Esophagus muscularis mucosa (tissue), 4 donors: ENCODE data around the gene ZNF385D. TPM values are rescaled to one million over a fixed set of nuclear protein-coding genes. Genes with fewer than 3 reads are reported as not detected.
A peak's percentile ranks its signal among the peaks of the same experiment; 100 is the strongest.

Source experiments
- DNase-seq: peaks from one replicate; pipeline ENCODE4 v3.0.0-alpha.2; 2017; ENCODE audit errors: extremely low spot score
- H3K27ac ChIP-seq, 4 donors: fragments of 200-600 bp; sonication (generic); replicated peaks in 1 of 4; 1 replicate in 3 of 4; 2 replicates in 1 of 4; pipeline ENCODE4 v1.5.1; 2016 to 2019; ENCODE audit warnings: mild to moderate bottlenecking in 1 of 4
- H3K27me3 ChIP-seq, 4 donors: fragments of 200-600 bp; sonication (generic); one replicate each; pipeline versions ENCODE4 v1.5.1 to v1.6.0; 2016 to 2019
- H3K36me3 ChIP-seq, 4 donors: fragments of 200-600 bp; sonication (generic); one replicate each; pipeline ENCODE4 v1.5.1; 2016 to 2019
- H3K4me1 ChIP-seq, 4 donors: fragments of 200-600 bp; sonication (generic); one replicate each; pipeline ENCODE4 v1.5.1; 2016 to 2019
- H3K4me3 ChIP-seq, 4 donors: fragments of 200-600 bp; sonication (generic); 1 replicate in 2 of 4; 2 replicates in 2 of 4; pipeline ENCODE4 v1.5.1; 2016 to 2019; ENCODE audit warnings: mild to moderate bottlenecking in 4 of 4, moderate library complexity in 1 of 4
- H3K9me3 ChIP-seq, 4 donors: fragments of 200-600 bp; sonication (generic); 1 replicate in 3 of 4; 2 replicates in 1 of 4; pipeline ENCODE4 v1.5.1; 2016 to 2019
- CTCF ChIP-seq, 3 experiments: fragments of 200-600 bp in 2 of 3; fragments of 450-650 bp in 1 of 3; sonication (generic) in 2 of 3; IDR thresholded peaks; one replicate each; pipeline ENCODE4 v1.5.1; 2017 to 2019; ENCODE audit warnings: antibody characterized with exemption in 3 of 3, mild to moderate bottlenecking in 2 of 3, moderate library complexity in 1 of 3
- EP300 ChIP-seq: sonication (generic); formaldehyde crosslinking; IDR thresholded peaks from one replicate; pipeline ENCODE4 v1.6.1; 2017; ENCODE audit warnings: antibody characterized with exemption
- POLR2A ChIP-seq: fragments of 450-650 bp; IDR thresholded peaks from one replicate; pipeline ENCODE4 v1.6.1; 2017; ENCODE audit warnings: antibody characterized with exemption, moderate library complexity, mild to moderate bottlenecking, low read depth
- POLR2AphosphoS5 ChIP-seq, 2 donors: sonication (generic); formaldehyde crosslinking; IDR thresholded peaks; one replicate each; pipeline ENCODE4 v1.6.1; 2017; ENCODE audit warnings: antibody characterized with exemption in 2 of 2
- WGBS: methylation state at CpG from one replicate; pipeline ENCODE4 v1.1.5; 2018; 5-methylcytosine and 5-hydroxymethylcytosine counted together
- intact Hi-C: fragments of 100-400 bp; cut with DNase I; formaldehyde crosslinking; loops from one replicate; pipeline ENCODE4 v1.15.1; 2023
- total RNA-seq, 4 donors: library from RNA; depleted of rRNA; stranded (reverse); fragments of >200 nt; gene quantifications; one replicate each; pipeline versions ENCODE4 v1.1.0 to v1.2.1, GENCODE V29; 2016

Gene ZNF385D
- total RNA-seq, 4 donors from 2014 or later, result 7.7 to 11.2 (median 8.2) TPM

GRCh38 chr3:21751886-21752285, 876 bp upstream of the ZNF385D start:
- no peak for DNase-seq
- TF ChIP-seq CTCF (IDR thresholded peaks at IDR 0.05) (no peak), POLR2A (no peak), POLR2AphosphoS5 (IDR thresholded peaks at IDR 0.05) (no peak), EP300 (no peak)
- H3K27ac ChIP-seq, result peak overlapping the region; percentile 77 to 85 (median 84)
- H3K9me3 ChIP-seq, result no peaks in the 10 kb centered on the region
- intact Hi-C loops, result loop anchor here (5.0 kb wide), 2 partner anchors 145 to 360 kb away; no protein-coding TSS in a partner anchor
- 52% methylated on average over 5 of the region's 6 CpGs for WGBS
- peaks cover 12 to 50% (median 43%) of the 10 kb centered on the region in 4 donors for H3K4me1 ChIP-seq
- no peaks in the 10 kb centered on the region for H3K36me3 ChIP-seq
- H3K4me3 ChIP-seq, result peak overlapping the region in 3 of 4 donors; percentile 61 to 73 (median 65)
- no peaks in the 10 kb centered on the region for H3K27me3 ChIP-seq

- Histone ChIP-seq H3K36me3 (no peaks in the 10 kb centered on the region), H3K4me1 (peaks cover 15 to 65% (median 56%) of the 10 kb centered on the region in 4 donors), H3K27me3 (no peaks in the 10 kb centered on the region), H3K27ac (peak overlapping the region; percentile 77 to 85 (median 84)), H3K9me3 (no peaks in the 10 kb centered on the region), H3K4me3 (peak overlapping the region; percentile 61 to 73 (median 66))
- 7% methylated on average over 8 of the region's 8 CpGs for WGBS
- intact Hi-C loops, result loop anchor here (5.0 kb wide), 2 partner anchors 147 to 362 kb away; no protein-coding TSS in a partner anchor
- TF ChIP-seq POLR2A (no peak), EP300 (no peak), POLR2AphosphoS5 (IDR thresholded peaks at IDR 0.05) (no peak), CTCF (IDR thresholded peaks at IDR 0.05) (no peak)
- no peak for DNase-seq
Measured at GRCh38 chr3:21750080-21750696, 822 bp downstream of the ZNF385D start.

- H3K4me3 ChIP-seq, result peak overlapping the region; percentile 61 to 73 (median 66)
- peak overlapping the region; percentile 47 to 85 (median 64) for H3K27ac ChIP-seq
- H3K9me3 ChIP-seq, result no peaks in the 10 kb centered on the region
- TF ChIP-seq POLR2AphosphoS5 (IDR thresholded peaks at IDR 0.05) (no peak), CTCF (IDR thresholded peaks at IDR 0.05) (no peak), POLR2A (no peak), EP300 (no peak)
- H3K27me3 ChIP-seq, result no peaks in the 10 kb centered on the region
- 67% methylated on average over 5 of the region's 5 CpGs for WGBS
- intact Hi-C loops, result loop anchor here (10.0 kb wide), 1 partner anchor 1413 kb away; no protein-coding TSS in a partner anchor
- no peak for DNase-seq
- no peaks in the 10 kb centered on the region for H3K36me3 ChIP-seq
- H3K4me1 ChIP-seq, result peaks cover 23 to 76% (median 66%) of the 10 kb centered on the region in 4 donors
Measured at GRCh38 chr3:21747966-21748555, 2.9 kb downstream of the ZNF385D start.

- H3K27me3 ChIP-seq, result no peaks in the 10 kb centered on the region
- H3K36me3 ChIP-seq, result no peaks in the 10 kb centered on the region
- H3K27ac ChIP-seq, result peak overlapping the region; percentile 47 to 85 (median 64)
- no peak for DNase-seq
- H3K4me1 ChIP-seq, result peaks cover 22 to 77% (median 64%) of the 10 kb centered on the region in 4 donors
- H3K9me3 ChIP-seq, result no peaks in the 10 kb centered on the region
- H3K4me3 ChIP-seq, result peak overlapping the region; percentile 61 to 73 (median 66)
- intact Hi-C loops, result loop anchor here (10.0 kb wide), 1 partner anchor 1413 kb away; no protein-coding TSS in a partner anchor
- TF ChIP-seq CTCF (IDR thresholded peaks at IDR 0.05) (no peak), POLR2AphosphoS5 (IDR thresholded peaks at IDR 0.05) (no peak), EP300 (no peak), POLR2A (no peak)
- 60% methylated on average over 3 of the region's 3 CpGs for WGBS
Measured at GRCh38 chr3:21747376-21747775, 3.6 kb downstream of the ZNF385D start.
